Fibroblast of the aortic adventitia (primary cell): ENCODE results near the gene CCDC68. TPM values are rescaled to one million over a fixed set of nuclear protein-coding genes. Genes with fewer than 3 reads are reported as not detected.
"Not testable (repeated sequence)": the region's sequence is repeated elsewhere in the genome, so short reads cannot be mapped to it uniquely, and the experiment has no call there.

Experiments
- DNase-seq: peaks from one replicate; pipeline ENCODE4 v3.0.0-alpha.2; 2010; ENCODE audit warnings: low read depth
- H3K4me3 ChIP-seq: 2 replicates; pipeline ENCODE4 v1.5.1; 2011; ENCODE audit warnings: low read depth, mild to moderate bottlenecking, control low read depth, low read length, moderate library complexity
- CTCF ChIP-seq: IDR thresholded peaks from 2 replicates; pipeline ENCODE4 v1.5.1; 2011; ENCODE audit warnings: mild to moderate bottlenecking, low read length, control low read depth, inconsistent platforms; ENCODE audit not compliant: insufficient read depth
- total RNA-seq: library from RNA; depleted of rRNA; stranded (reverse); fragments of >200 nt; gene quantifications from 2 replicates; pipeline ENCODE4 v1.2.3, GENCODE V29; 2012; ENCODE audit warnings: low replicate concordance

Gene CCDC68
- total RNA-seq, 1 donor = 7.4 TPM

DNA sequence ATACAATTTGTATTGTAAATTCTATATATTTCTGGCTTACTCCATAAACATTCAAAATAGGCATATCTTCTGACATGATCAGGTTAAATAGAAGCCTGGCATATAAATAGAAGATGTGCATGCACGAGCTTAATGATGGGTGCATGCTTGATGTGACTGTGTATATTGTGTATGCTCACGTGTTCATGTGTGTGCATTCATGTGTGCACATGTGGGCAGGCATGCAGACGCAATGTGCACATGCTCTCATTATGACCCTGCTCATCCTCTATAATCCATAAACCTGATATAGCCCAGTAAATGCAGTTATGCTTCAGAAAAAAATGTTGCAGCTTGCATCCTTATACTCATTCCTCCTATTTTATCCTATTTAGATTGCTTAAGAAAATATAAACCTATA lies 101.8 kb downstream of the CCDC68 start:
- no peak for TF ChIP-seq CTCF
- no peak overlapping the region for H3K4me3 ChIP-seq
- DNase-seq = no peak

- no peak overlapping the region for H3K4me3 ChIP-seq
- no peak for DNase-seq
- TF ChIP-seq CTCF = no peak
Measured at GRCh38 chr18:54856105-54856646, 103.1 kb downstream of the CCDC68 start.

- not testable (repeated sequence) for DNase-seq, H3K4me3 ChIP-seq
Measured at GRCh38 chr18:54855050-54855449, 104.2 kb downstream of the CCDC68 start.

GRCh38 chr18:54852780-54853675 lies 106.2 kb downstream of the CCDC68 start:
- no peak overlapping the region for H3K4me3 ChIP-seq
- no peak for TF ChIP-seq CTCF
- no peak for DNase-seq

Other genes with a start within 250 kb of the CCDC68 start
- gene RAB27B, start 131.0 kb downstream of the CCDC68 start, total RNA-seq = 1.7 and 38.0 TPM in 2 replicates